ENCODE data around the gene SLC16A5. TPM values are rescaled to one million over a fixed set of nuclear protein-coding genes. Genes with fewer than 3 reads are reported as not detected.

SLC16A5 gene
- total RNA-seq, 2 experiments from 2014 or later = 9.1 to 11.0 TPM

GRCh38 chr17:75049706-75050105 is 38.0 kb upstream of the SLC16A5 start:
- no peak overlapping the region for H3K4me3 Mint-ChIP-seq
- DNase-seq = no peak
- H3K27ac Mint-ChIP-seq = no peak overlapping the region
- no peak for ATAC-seq (ENCODE audit: low read depth)
- H3K9me3 Mint-ChIP-seq = no peaks in the 10 kb centered on the region
- POLR2A ChIA-PET = interaction anchor here (0.6 to 1.0 kb wide), 3 partner anchors 10 to 133 kb away, joined by 3 to 4 read pairs (median 3); partner anchors contain the start of gene SUMO2
- H3K36me3 Mint-ChIP-seq = peaks cover 17% of the 10 kb centered on the region
- no peaks in the 10 kb centered on the region for H3K27me3 Mint-ChIP-seq
- peaks cover 25% of the 10 kb centered on the region for H3K4me1 Mint-ChIP-seq

DNA sequence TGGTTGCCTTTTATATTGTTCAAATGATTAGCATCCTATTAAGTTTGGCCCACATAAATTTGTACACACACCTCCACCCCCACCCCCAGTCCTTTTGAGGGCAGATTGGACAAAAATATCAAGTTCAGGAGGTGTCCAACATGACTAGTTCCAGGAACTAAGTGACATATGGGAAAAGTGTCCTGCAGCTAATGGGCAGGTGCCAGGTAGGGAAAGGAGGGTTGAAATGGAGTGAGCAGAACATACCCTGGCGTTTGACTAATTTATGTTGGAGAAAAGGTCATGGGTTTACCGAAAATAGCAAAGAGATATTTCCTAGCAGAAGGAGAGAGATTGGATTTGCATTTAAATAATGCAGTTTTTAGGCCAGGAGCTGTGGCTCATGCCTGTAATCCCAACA is 35.8 kb upstream of the SLC16A5 start:
- ATAC-seq (ENCODE audit: low read depth) (no peak), DNase-seq (no peak)
- no peaks in the 10 kb centered on the region for H3K9me3 Mint-ChIP-seq
- POLR2A ChIA-PET = interaction anchor here (1.2 kb wide), 1 partner anchor 16 kb away, joined by 3 read pairs; no protein-coding TSS in a partner anchor
- peaks cover 22% of the 10 kb centered on the region for H3K36me3 Mint-ChIP-seq
- H3K4me1 Mint-ChIP-seq = peaks cover 17% of the 10 kb centered on the region
- no peak overlapping the region for H3K27ac Mint-ChIP-seq
- H3K4me3 Mint-ChIP-seq = no peak overlapping the region
- H3K27me3 Mint-ChIP-seq = no peaks in the 10 kb centered on the region

DNA sequence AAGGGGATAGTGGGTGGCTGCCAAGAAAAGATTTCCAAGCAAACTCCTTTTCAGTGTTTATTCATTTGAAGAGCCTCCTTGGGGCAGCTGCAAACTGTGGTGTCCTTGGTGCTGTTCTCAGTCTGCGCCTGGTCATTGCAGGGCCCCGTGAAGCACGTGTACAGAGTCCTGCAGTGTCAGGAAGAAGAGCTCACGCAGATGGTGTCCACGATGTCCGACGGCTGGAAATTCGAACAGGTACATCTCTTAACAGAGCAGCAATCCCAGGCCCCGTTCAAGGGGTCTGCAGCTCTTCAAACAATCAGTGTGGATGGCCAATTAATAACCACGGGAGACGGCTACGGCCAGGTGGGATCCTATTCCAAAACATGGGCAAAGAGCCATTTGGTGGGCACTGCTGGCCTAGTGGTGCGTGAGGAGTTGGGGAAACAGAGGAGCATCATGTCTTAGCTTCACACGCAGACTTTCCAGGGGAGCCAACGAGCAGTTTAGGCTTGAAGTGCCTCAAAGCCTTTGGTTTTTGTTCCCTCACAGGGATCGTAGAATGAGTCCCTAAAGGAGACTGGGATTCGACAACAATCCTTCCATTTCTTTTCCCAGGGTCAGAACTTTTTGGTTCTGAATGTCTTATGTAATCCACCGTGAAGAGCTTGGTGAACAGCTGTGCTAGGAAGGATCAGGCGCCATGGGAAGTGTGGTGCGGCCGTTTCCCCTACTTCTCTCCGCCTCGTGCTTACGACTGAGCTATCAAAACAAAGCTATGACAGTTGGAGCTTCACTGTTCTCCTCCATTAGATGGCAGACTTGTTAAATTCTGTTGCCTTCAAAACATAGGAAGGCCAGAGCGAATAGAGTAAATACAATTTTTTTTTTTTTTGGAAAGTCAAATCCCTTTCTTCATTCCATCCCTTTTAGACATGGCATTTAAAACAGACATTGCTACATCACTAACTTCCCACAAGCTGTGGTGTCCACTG is 28.1 kb upstream of the SLC16A5 start:
- H3K36me3 Mint-ChIP-seq = peaks cover 7% of the 10 kb centered on the region
- DNase-seq (no peak), ATAC-seq (ENCODE audit: low read depth) (no peak)
- no peaks in the 10 kb centered on the region for H3K27me3 Mint-ChIP-seq
- no peaks in the 10 kb centered on the region for H3K9me3 Mint-ChIP-seq
- peak overlapping the region; percentile 56 for H3K27ac Mint-ChIP-seq
- no peak overlapping the region for H3K4me3 Mint-ChIP-seq
- H3K4me1 Mint-ChIP-seq = peaks cover 12% of the 10 kb centered on the region
- POLR2A ChIA-PET = interaction anchor here (0.7 to 1.3 kb wide), 6 partner anchors 10 to 397 kb away, joined by 3 to 4 read pairs (median 4); partner anchors contain the start of genes GGA3, KCTD2, MRPS7 and SLC16A5

GRCh38 chr17:75060434-75061054 is 27.2 kb upstream of the SLC16A5 start:
- peaks cover 7% of the 10 kb centered on the region for H3K36me3 Mint-ChIP-seq
- H3K4me1 Mint-ChIP-seq = peaks cover 14% of the 10 kb centered on the region
- no peaks in the 10 kb centered on the region for H3K27me3 Mint-ChIP-seq
- POLR2A ChIA-PET = interaction anchor here (1.0 to 3.0 kb wide), 4 partner anchors 13 to 54 kb away, joined by 3 to 8 read pairs (median 4); partner anchors contain the start of genes ATP5PD, KCTD2 and SLC16A5
- H3K4me3 Mint-ChIP-seq = no peak overlapping the region
- no peak overlapping the region for H3K27ac Mint-ChIP-seq
- H3K9me3 Mint-ChIP-seq = no peaks in the 10 kb centered on the region
- DNase-seq = no peak
- no peak for ATAC-seq (ENCODE audit: low read depth)

GRCh38 chr17:75061055-75061438 is 26.7 kb upstream of the SLC16A5 start:
- POLR2A ChIA-PET = interaction anchor here (1.0 to 3.0 kb wide), 2 partner anchors 14 to 27 kb away, joined by 3 to 8 read pairs; partner anchors contain the start of genes ATP5PD, KCTD2 and SLC16A5
- Mint-ChIP-seq H3K4me3 (no peak overlapping the region), H3K9me3 (no peaks in the 10 kb centered on the region), H3K4me1 (peaks cover 18% of the 10 kb centered on the region), H3K27ac (no peak overlapping the region), H3K36me3 (peaks cover 9% of the 10 kb centered on the region), H3K27me3 (no peaks in the 10 kb centered on the region)
- DNase-seq = no peak
- no peak for ATAC-seq (ENCODE audit: low read depth)

DNA sequence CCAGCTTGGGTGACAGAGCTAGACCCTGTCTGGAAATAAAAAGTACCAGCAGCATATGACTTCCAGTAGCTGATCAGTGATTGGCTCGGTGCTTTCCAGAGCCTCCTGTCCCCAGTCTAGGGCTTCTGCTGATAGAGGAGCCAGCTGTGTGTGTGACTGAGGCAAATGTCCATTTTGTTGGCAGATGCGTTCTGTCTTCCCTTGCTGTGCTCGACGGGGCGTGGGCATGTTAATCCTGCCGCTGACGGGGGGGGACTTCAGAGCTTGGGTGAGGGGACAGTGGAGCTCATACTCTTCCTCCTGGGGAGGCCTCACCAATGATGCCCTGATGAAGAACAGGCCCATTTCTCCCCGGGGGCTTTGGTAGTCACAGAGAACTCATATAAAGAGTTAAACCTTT is 26.1 kb upstream of the SLC16A5 start:
- Mint-ChIP-seq H3K36me3 (peaks cover 5% of the 10 kb centered on the region), H3K4me1 (peaks cover 21% of the 10 kb centered on the region), H3K4me3 (no peak overlapping the region), H3K27ac (no peak overlapping the region), H3K9me3 (no peaks in the 10 kb centered on the region), H3K27me3 (no peaks in the 10 kb centered on the region)
- DNase-seq = no peak
- POLR2A ChIA-PET = interaction anchor here (3.0 kb wide), 1 partner anchor 14 kb away, joined by 8 read pairs; the partner anchor contains the start of genes ATP5PD and KCTD2
- ATAC-seq (ENCODE audit: low read depth) = no peak

GRCh38 chr17:75063201-75063600 is 24.6 kb upstream of the SLC16A5 start:
- DNase-seq (no peak), ATAC-seq (ENCODE audit: low read depth) (no peak)
- peaks cover 4% of the 10 kb centered on the region for H3K36me3 Mint-ChIP-seq
- no peak overlapping the region for H3K4me3 Mint-ChIP-seq
- no peaks in the 10 kb centered on the region for H3K9me3 Mint-ChIP-seq
- POLR2A ChIA-PET = interaction anchor here (1.0 to 3.0 kb wide), 2 partner anchors 16 to 51 kb away, joined by 4 to 8 read pairs; partner anchors contain the start of genes ATP5PD and KCTD2
- no peak overlapping the region for H3K27ac Mint-ChIP-seq
- no peaks in the 10 kb centered on the region for H3K27me3 Mint-ChIP-seq
- peaks cover 28% of the 10 kb centered on the region for H3K4me1 Mint-ChIP-seq

DNA sequence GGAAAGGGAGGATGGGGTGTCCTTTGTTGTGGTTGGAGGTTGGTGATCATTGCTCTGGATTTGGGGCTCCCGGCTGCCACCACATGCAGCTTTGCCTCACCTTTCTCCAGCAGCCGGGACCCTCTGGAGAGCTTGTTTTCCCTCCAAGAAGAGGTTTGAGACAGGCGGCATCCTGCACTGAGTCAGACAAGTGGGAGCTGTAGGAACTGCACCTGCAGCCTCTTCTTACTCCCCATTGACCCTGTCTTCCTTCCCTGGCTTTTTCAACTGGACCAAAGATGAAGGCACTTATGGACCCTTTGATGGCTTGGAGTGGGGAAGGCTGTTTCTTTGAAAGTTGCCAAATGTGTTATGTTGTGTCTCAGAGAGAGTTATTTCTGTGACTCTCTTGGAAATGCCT is 24.1 kb upstream of the SLC16A5 start:
- Mint-ChIP-seq H3K27ac (no peak overlapping the region), H3K27me3 (no peaks in the 10 kb centered on the region), H3K4me1 (peaks cover 29% of the 10 kb centered on the region), H3K4me3 (no peak overlapping the region), H3K36me3 (peaks cover 4% of the 10 kb centered on the region), H3K9me3 (no peaks in the 10 kb centered on the region)
- ATAC-seq (ENCODE audit: low read depth) (no peak), DNase-seq (no peak)
- POLR2A ChIA-PET = interaction anchor here (1.0 to 3.0 kb wide), 2 partner anchors 16 to 51 kb away, joined by 4 to 8 read pairs; partner anchors contain the start of genes ATP5PD and KCTD2

GRCh38 chr17:75064040-75064439 is 23.7 kb upstream of the SLC16A5 start:
- peaks cover 32% of the 10 kb centered on the region for H3K4me1 Mint-ChIP-seq
- H3K27me3 Mint-ChIP-seq = no peaks in the 10 kb centered on the region
- DNase-seq (no peak), ATAC-seq (ENCODE audit: low read depth) (no peak)
- no peaks in the 10 kb centered on the region for H3K9me3 Mint-ChIP-seq
- peaks cover 4% of the 10 kb centered on the region for H3K36me3 Mint-ChIP-seq
- POLR2A ChIA-PET = no interaction called here
- no peak overlapping the region for H3K27ac Mint-ChIP-seq
- no peak overlapping the region for H3K4me3 Mint-ChIP-seq

- H3K4me1 Mint-ChIP-seq = peaks cover 30% of the 10 kb centered on the region
- no peaks in the 10 kb centered on the region for H3K9me3 Mint-ChIP-seq
- ATAC-seq (ENCODE audit: low read depth) (no peak), DNase-seq (no peak)
- no peaks in the 10 kb centered on the region for H3K27me3 Mint-ChIP-seq
- H3K27ac Mint-ChIP-seq = no peak overlapping the region
- POLR2A ChIA-PET = no interaction called here
- no peak overlapping the region for H3K4me3 Mint-ChIP-seq
- H3K36me3 Mint-ChIP-seq = peaks cover 4% of the 10 kb centered on the region
Observed at GRCh38 chr17:75064460-75064859, 23.3 kb upstream of the SLC16A5 start.

GRCh38 chr17:75064867-75065561 is 22.7 kb upstream of the SLC16A5 start:
- Mint-ChIP-seq H3K4me1 (peaks cover 26% of the 10 kb centered on the region), H3K27me3 (no peaks in the 10 kb centered on the region), H3K9me3 (no peaks in the 10 kb centered on the region), H3K27ac (no peak overlapping the region), H3K36me3 (peaks cover 4% of the 10 kb centered on the region), H3K4me3 (no peak overlapping the region)
- no peak for DNase-seq
- no peak for ATAC-seq (ENCODE audit: low read depth)
- POLR2A ChIA-PET = no interaction called here

DNA sequence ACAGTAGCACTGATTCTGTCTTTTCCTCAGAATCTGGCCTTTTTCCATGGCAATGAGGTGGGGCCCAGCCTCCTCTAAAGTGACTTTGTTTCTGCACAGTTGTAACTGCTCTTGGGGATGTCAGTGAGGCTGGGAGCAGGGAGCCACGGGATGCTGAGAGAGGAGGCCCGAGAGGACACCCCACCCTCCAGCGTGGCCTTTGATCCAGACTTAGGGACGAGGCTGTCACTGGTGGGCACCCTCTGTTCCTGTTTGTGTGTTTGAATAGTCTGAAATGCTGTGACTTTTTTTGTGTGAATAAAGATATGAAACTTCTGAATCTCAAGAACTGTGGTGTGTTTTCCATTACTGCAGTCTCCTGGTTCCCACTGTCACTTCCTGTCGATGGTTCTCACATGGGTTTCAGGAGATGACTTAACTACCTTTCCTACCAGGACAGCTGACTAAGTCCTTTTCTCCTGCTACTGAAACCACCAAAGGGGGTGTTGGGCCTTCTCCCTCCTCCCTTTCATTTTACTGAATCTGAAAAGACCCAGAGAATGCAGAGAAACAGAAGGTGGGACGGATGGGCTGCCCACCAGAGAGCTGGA is 22.1 kb upstream of the SLC16A5 start:
- H3K27ac Mint-ChIP-seq = peak overlapping the region; percentile 70
- peaks cover 4% of the 10 kb centered on the region for H3K36me3 Mint-ChIP-seq
- peaks cover 26% of the 10 kb centered on the region for H3K4me1 Mint-ChIP-seq
- no peaks in the 10 kb centered on the region for H3K27me3 Mint-ChIP-seq
- no peaks in the 10 kb centered on the region for H3K9me3 Mint-ChIP-seq
- no peak overlapping the region for H3K4me3 Mint-ChIP-seq
- ATAC-seq (ENCODE audit: low read depth) = no peak
- POLR2A ChIA-PET = no interaction called here
- no peak for DNase-seq

All from activated naive CD8-positive, alpha-beta T cell treated with anti-CD3 and anti-CD28 coated beads, Interleukin-2, amount 10 ng/mL, durations not matched to agents 7 days and 5 days (primary cell).